ENCODE results near the gene MILR1.

The MILR1 gene

DNA sequence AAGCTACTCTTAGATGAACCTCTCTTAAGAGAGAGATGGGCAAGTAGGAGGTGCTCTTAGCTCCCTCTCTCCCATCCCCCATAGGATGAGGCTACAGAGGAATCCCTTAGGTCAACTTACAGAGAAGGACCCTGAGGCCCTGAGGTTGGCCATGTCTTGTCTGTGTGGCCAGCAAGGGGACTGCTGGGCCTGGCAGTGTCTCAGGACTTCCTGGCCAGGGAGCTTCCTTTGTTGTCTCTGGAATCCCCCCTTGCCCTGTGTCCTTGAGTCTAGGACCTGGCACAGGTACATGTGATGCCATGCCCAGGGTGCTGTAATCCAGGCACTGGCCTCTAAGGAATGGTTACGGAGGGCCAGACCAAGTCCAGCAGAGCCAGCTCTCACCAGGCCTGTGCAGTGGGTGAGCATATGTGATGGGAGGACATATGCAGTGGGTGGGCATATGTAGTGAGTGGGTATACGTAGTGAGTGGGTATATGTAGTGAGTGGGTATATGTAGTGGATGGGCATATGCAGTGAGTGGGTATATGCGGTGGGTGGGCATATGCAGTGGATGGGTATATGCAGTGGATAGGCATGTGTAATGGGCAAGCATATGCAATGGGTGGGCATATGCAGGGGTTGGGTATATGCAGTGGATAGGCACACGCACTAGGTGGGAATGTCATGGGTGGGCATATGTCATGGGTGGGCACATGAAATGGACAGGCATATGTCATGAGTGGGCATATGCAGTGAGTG is 38.0 kb upstream of the MILR1 start:
- TF ChIP-seq, protein P1, sequence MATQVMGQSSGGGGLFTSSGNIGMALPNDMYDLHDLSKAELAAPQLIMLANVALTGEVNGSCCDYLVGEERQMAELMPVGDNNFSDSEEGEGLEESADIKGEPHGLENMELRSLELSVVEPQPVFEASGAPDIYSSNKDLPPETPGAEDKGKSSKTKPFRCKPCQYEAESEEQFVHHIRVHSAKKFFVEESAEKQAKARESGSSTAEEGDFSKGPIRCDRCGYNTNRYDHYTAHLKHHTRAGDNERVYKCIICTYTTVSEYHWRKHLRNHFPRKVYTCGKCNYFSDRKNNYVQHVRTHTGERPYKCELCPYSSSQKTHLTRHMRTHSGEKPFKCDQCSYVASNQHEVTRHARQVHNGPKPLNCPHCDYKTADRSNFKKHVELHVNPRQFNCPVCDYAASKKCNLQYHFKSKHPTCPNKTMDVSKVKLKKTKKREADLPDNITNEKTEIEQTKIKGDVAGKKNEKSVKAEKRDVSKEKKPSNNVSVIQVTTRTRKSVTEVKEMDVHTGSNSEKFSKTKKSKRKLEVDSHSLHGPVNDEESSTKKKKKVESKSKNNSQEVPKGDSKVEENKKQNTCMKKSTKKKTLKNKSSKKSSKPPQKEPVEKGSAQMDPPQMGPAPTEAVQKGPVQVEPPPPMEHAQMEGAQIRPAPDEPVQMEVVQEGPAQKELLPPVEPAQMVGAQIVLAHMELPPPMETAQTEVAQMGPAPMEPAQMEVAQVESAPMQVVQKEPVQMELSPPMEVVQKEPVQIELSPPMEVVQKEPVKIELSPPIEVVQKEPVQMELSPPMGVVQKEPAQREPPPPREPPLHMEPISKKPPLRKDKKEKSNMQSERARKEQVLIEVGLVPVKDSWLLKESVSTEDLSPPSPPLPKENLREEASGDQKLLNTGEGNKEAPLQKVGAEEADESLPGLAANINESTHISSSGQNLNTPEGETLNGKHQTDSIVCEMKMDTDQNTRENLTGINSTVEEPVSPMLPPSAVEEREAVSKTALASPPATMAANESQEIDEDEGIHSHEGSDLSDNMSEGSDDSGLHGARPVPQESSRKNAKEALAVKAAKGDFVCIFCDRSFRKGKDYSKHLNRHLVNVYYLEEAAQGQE (IDR thresholded peaks at IDR 0.05; ENCODE audit: insufficient read depth in 1 of 2, low read depth in 2 of 2, low read length in 2 of 2) = no peak
- TF ChIP-seq POLR2AphosphoS5 (IDR thresholded peaks at IDR 0.05; ENCODE audit: low read depth, low read length) = no peak

DNA sequence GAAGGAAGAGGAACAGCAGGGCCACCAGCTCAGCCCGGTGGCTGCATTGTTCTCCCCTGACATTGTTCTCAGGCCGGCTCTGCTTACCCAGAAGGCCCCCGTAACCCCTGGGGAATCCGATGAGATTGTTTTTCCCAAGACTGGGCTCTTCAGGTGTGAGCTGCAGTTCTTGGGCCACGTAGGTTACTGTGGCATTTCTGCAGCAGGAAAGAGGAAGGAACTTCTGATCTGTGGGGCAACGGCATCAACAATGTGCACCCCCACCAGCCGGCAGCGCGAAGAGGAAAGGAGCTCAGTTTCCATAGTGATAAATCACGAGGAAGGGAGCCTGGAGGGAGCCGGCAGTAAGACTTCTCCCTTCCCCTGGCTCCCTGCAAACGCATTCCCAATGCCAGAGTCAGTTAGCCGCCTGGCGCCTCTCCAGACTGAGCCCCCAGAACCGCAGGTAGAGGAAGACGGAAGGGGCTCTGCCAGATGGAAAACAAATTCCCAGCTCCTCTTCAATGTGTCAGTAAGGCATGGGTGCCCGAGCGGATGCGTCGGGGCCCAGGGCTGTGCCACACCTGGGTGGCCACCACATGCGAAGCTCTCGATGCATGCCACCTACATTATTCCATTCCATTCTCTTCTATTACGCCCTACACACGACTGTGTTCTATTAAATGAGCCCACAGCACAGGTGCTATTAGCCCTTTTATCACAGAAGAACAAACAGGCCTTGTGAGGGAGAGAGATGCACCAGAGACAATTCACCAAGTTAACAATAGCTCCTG is 36.7 kb upstream of the MILR1 start:
- TF ChIP-seq FOXP2 (optimal IDR thresholded peaks at IDR 0.05; ENCODE audit: borderline replicate concordance, extremely low read depth, extremely low read length, insufficient read depth) (no peak), SIN3A (IDR thresholded peaks at IDR 0.05; ENCODE audit: borderline replicate concordance, insufficient read depth, low read length) (no peak), POLR2AphosphoS5 (IDR thresholded peaks at IDR 0.05; ENCODE audit: low read depth, low read length) (no peak), TAF1 (IDR thresholded peaks at IDR 0.05; ENCODE audit: borderline replicate concordance, insufficient read depth, low read length) (no peak)
- TF ChIP-seq, protein P1 (IDR thresholded peaks at IDR 0.05; ENCODE audit: insufficient read depth in 1 of 2, low read depth in 2 of 2, low read length in 2 of 2) = no peak

DNA sequence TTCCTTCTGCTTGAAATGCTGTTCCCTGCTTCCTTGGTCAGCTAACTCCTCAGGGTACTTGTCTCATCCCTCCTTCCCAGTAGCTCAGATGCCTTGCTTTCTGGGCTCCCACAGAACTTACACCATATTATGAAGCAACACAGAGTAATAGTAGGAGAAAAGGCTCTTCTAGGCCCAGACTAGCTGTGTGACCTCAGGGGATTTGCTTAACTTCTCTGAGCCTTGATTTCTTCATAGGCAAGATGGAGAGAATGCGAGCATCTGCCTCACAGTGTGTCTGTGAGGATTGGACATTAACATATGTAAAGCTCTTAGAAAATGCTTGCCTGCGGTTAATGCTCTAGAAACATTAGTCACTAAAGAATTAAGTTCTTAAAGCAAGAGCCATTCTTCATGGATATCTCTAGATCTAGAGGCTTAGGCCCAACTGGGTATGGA is 36.0 kb upstream of the MILR1 start:
- TF ChIP-seq TAF1 (IDR thresholded peaks at IDR 0.05; ENCODE audit: borderline replicate concordance, insufficient read depth, low read length) = no peak
- TF ChIP-seq, protein P1 (IDR thresholded peaks at IDR 0.05; ENCODE audit: insufficient read depth in 1 of 2, low read depth in 2 of 2, low read length in 2 of 2) = no peak
- no peak for TF ChIP-seq POLR2AphosphoS5 (IDR thresholded peaks at IDR 0.05; ENCODE audit: low read depth, low read length)
- no peak for TF ChIP-seq FOXP2 (optimal IDR thresholded peaks at IDR 0.05; ENCODE audit: borderline replicate concordance, extremely low read depth, extremely low read length, insufficient read depth)
- TF ChIP-seq SIN3A (IDR thresholded peaks at IDR 0.05; ENCODE audit: borderline replicate concordance, insufficient read depth, low read length) = no peak

GRCh38 chr17:64413513-64413912 is 35.4 kb upstream of the MILR1 start:
- TF ChIP-seq FOXP2 (optimal IDR thresholded peaks at IDR 0.05; ENCODE audit: borderline replicate concordance, extremely low read depth, extremely low read length, insufficient read depth) (no peak), POLR2AphosphoS5 (IDR thresholded peaks at IDR 0.05; ENCODE audit: low read depth, low read length) (no peak), TAF1 (IDR thresholded peaks at IDR 0.05; ENCODE audit: borderline replicate concordance, insufficient read depth, low read length) (no peak), SIN3A (IDR thresholded peaks at IDR 0.05; ENCODE audit: borderline replicate concordance, insufficient read depth, low read length) (no peak)
- TF ChIP-seq, protein P1 (IDR thresholded peaks at IDR 0.05; ENCODE audit: insufficient read depth in 1 of 2, low read depth in 2 of 2, low read length in 2 of 2) = no peak
